HCT116 (cell line): ENCODE results near the gene ETS2.

ENCODE experiments used
- ATF3 ChIP-seq: IDR thresholded peaks from 2 replicates; pipeline ENCODE4 v1.6.1; 2012
- CTCF ChIP-seq, 3 experiments: fragments of 200-600 bp in 1 of 3; sonication (generic) in 1 of 3; IDR thresholded peaks in 2 of 3; conservative IDR thresholded peaks in 1 of 3; 2 replicates each; pipeline ENCODE4 v1.5.1; 2012 to 2017; ENCODE audit warnings: low read depth in 2 of 3, low read length in 2 of 3, antibody characterized with exemption in 1 of 3, borderline replicate concordance in 1 of 3, control low read depth in 1 of 3, mild to moderate bottlenecking in 1 of 3, mixed read lengths in 1 of 3, mixed run types in 1 of 3, moderate library complexity in 1 of 3; ENCODE audit not compliant: insufficient read depth in 1 of 3
- EGR1 ChIP-seq: IDR thresholded peaks from 2 replicates; pipeline ENCODE4 v1.6.1; 2012; ENCODE audit warnings: low read depth
- EZH2 ChIP-seq: fragments of 200-600 bp; sonication (generic); IDR thresholded peaks from 2 replicates; pipeline ENCODE4 v1.6.1; 2017; ENCODE audit warnings: antibody characterized with exemption, mixed run types
- POLR2A ChIP-seq: IDR thresholded peaks from 2 replicates; pipeline ENCODE4 v1.7.0; 2011; ENCODE audit warnings: borderline replicate concordance; ENCODE audit not compliant: insufficient read depth, insufficient read length; ENCODE audit errors: extremely low read depth
- POLR2AphosphoS5 ChIP-seq: IDR thresholded peaks from 2 replicates; pipeline ENCODE4 v1.6.1; 2011; ENCODE audit warnings: mild to moderate bottlenecking, low read depth, low read length, moderate library complexity
- RAD21 ChIP-seq: IDR thresholded peaks from 2 replicates; pipeline ENCODE4 v1.6.1; 2012; ENCODE audit warnings: low read depth, mild to moderate bottlenecking
- SIN3A ChIP-seq: IDR thresholded peaks from 2 replicates; pipeline ENCODE4 v1.6.1; 2012; ENCODE audit warnings: low read depth
- TF ChIP-seq, protein P1 (sequence below): IDR thresholded peaks from 2 replicates; pipeline ENCODE4 v1.6.1; 2011; ENCODE audit warnings: mild to moderate bottlenecking, low read length, moderate library complexity; ENCODE audit not compliant: insufficient replicate concordance; ENCODE audit errors: extremely low read depth

DNA sequence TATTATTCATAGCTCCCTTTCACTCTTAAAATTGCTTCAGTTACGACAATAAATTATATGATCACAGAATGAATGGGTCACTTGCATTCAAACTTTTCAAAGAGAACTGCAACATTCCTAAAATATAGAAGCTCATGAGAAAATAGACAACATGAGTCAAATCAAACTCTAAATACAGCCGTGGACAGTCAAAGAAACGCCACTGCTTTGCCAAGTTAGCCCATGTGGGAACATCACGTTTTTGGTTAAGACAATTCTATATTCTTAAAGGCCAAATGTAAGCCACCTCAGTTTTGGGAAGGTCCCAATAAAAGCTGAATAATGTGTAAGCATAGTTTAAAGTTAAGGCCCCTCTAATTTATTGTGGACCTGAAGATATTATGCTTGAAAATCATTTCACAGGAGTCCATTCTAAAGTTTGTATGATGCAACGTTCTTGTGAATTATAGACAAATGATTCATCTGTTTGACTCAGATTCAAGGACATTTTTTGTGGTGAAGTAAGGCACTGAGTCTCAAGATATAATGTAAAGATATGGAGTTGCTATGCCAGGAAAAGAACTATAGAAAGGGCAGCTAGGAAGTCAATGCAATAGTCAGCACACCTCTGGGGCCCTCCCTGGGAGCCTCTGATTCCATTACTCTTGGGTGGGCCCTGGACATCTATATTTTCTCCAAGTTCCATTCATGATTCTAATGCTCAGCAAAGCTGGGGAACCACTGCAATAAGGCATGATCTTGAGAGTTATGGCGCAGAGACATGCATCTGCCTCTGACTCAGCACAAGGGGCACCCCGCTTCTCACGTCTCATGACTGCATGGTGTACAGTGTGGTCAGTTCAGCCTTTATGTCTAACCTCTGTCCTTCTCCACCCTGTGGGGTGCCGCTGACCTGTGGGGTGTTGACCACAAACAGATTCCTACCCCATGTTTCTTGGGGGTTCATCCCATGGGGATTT, 33.9 kb downstream of the ETS2 start:
- TF ChIP-seq CTCF (IDR thresholded peaks at IDR 0.05 in 2 of 3, conservative IDR thresholded peaks at IDR 0.05 in 1 of 3; ENCODE audit: borderline replicate concordance in 1 of 3, insufficient read depth in 1 of 3, low read depth in 2 of 3, low read length in 2 of 3) (no peak), POLR2A (no peak), EGR1 (no peak), POLR2AphosphoS5 (no peak), EZH2 (no peak), ATF3 (peak; percentile 26; the same call in 1 of the 2 replicates), RAD21 (no peak), SIN3A (no peak)
- TF ChIP-seq, protein P1, sequence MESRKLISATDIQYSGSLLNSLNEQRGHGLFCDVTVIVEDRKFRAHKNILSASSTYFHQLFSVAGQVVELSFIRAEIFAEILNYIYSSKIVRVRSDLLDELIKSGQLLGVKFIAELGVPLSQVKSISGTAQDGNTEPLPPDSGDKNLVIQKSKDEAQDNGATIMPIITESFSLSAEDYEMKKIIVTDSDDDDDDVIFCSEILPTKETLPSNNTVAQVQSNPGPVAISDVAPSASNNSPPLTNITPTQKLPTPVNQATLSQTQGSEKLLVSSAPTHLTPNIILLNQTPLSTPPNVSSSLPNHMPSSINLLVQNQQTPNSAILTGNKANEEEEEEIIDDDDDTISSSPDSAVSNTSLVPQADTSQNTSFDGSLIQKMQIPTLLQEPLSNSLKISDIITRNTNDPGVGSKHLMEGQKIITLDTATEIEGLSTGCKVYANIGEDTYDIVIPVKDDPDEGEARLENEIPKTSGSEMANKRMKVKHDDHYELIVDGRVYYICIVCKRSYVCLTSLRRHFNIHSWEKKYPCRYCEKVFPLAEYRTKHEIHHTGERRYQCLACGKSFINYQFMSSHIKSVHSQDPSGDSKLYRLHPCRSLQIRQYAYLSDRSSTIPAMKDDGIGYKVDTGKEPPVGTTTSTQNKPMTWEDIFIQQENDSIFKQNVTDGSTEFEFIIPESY = no peak
